ENCODE results near the gene PDCD4.

Gene PDCD4

DNA sequence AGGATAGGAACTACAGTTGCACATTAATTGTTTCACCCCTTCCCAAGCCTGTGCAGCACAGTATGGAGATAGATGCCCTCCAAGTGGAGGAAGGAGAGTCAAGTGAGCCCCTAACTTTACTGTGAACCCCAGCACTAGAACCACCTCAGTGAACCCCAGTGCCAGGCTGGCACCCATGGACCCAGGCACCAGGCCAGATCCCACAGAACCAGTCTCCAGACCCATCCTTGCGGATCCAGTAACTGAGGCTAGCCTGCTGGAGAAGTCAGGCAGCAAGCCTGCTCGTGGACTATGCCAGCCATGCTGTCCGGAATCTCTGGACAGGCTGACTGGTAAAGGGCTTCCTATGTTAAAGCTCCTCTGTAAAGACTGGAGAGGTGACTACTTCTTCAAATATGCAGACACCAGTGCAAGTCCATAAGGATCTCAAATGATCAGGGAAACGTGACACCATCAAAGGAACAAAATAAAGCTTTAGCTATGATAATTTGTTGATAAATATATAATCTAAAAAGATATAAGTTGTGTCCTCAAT, 75.4 kb downstream of the PDCD4 start:
- intact Hi-C loops (cut with micrococcal nuclease): no loop called here
- Mint-ChIP-seq H3K27ac (no peak overlapping the region), H3K9me3 (no peaks in the 10 kb centered on the region), H3K4me1 (ENCODE audit: low read depth) (peaks cover 60% of the 10 kb centered on the region), H3K27me3 (no peaks in the 10 kb centered on the region), H3K4me3 (no peak overlapping the region), H3K36me3 (ENCODE audit: low read depth) (peaks cover 73% of the 10 kb centered on the region)

Data from dendritic cell treated with granulocyte-macrophage colony-stimulating factor and Interleukin-4, amounts not matched to agents 40 ng/mL and 50 ng/mL, for 4 days (primary cell).